Tibial nerve (tissue), 4 donors: ENCODE results near the gene PPIH.

Source experiments
- CTCF ChIP-seq, 5 experiments: fragments of 200-600 bp in 3 of 5; fragments of 450-650 bp in 2 of 5; sonication (generic) in 3 of 5; IDR thresholded peaks; one replicate each; pipeline ENCODE4 v1.5.1; 2016 to 2019; ENCODE audit warnings: antibody characterized with exemption in 5 of 5, mild to moderate bottlenecking in 3 of 5, moderate library complexity in 2 of 5
- EP300 ChIP-seq, 2 donors: sonication (generic); formaldehyde crosslinking; IDR thresholded peaks; one replicate each; pipeline ENCODE4 v1.6.1; 2017; ENCODE audit warnings: antibody characterized with exemption in 2 of 2, mild to moderate bottlenecking in 1 of 2
- POLR2A ChIP-seq, 2 donors: fragments of 450-650 bp; IDR thresholded peaks; one replicate each; pipeline ENCODE4 v1.6.1; 2017; ENCODE audit warnings: antibody characterized with exemption in 2 of 2, mild to moderate bottlenecking in 2 of 2, moderate library complexity in 2 of 2

GRCh38 chr1:42646056-42646455 is 12.2 kb upstream of the PPIH start:
- TF ChIP-seq CTCF (IDR thresholded peaks at IDR 0.05), result no peak
- TF ChIP-seq POLR2A (IDR thresholded peaks at IDR 0.05), result no peak
- no peak for TF ChIP-seq EP300 (IDR thresholded peaks at IDR 0.05)
